MM.1S (cell line): ENCODE data around the gene NBPF11.
"Not testable (repeated sequence)": the region's sequence is repeated elsewhere in the genome, so short reads cannot be mapped to it uniquely, and the experiment has no call there.

ENCODE experiments used
- DNase-seq: peaks from one replicate; pipeline ENCODE4 v3.0.0-alpha.2; 2015
- H2AFZ ChIP-seq: fragments of 300-600 bp; sonication (generic); 2 replicates; pipeline ENCODE4 v1.6.0; 2016; ENCODE audit warnings: antibody characterized with exemption, low read length
- H3F3A ChIP-seq: fragments of 300-600 bp; sonication (generic); 2 replicates; pipeline ENCODE4 v1.6.1; 2016; ENCODE audit warnings: mild to moderate bottlenecking, antibody characterized with exemption, low read length, moderate library complexity, mixed read lengths; ENCODE audit not compliant: insufficient read depth
- H3K27ac ChIP-seq: fragments of 300-600 bp; sonication (generic); 2 replicates; pipeline ENCODE4 v1.5.1; 2016; ENCODE audit warnings: mild to moderate bottlenecking, low read length
- H3K27me3 ChIP-seq: fragments of 300-600 bp; sonication (generic); replicated peaks from 2 replicates; pipeline ENCODE4 v1.6.0; 2016; ENCODE audit warnings: low read length; ENCODE audit not compliant: insufficient read depth
- H3K36me3 ChIP-seq: fragments of 300-600 bp; sonication (generic); replicated peaks from 2 replicates; pipeline ENCODE4 v1.6.1; 2016; ENCODE audit warnings: mild to moderate bottlenecking, low read length, mixed read lengths; ENCODE audit not compliant: insufficient read depth
- H3K4me1 ChIP-seq: fragments of 300-600 bp; sonication (generic); 2 replicates; pipeline ENCODE4 v1.6.1; 2016; ENCODE audit warnings: low read length, mixed read lengths
- H3K4me2 ChIP-seq: fragments of 300-600 bp; sonication (generic); 2 replicates; pipeline ENCODE4 v1.6.0; 2016; ENCODE audit warnings: low read depth, low read length
- H3K4me3 ChIP-seq: fragments of 300-600 bp; sonication (generic); 2 replicates; pipeline ENCODE4 v1.5.1; 2016; ENCODE audit warnings: low read length, mixed read lengths
- H3K79me2 ChIP-seq: fragments of 300-600 bp; sonication (generic); 2 replicates; pipeline ENCODE4 v1.6.1; 2016; ENCODE audit warnings: mixed run types, low read length, mixed read lengths
- H3K9ac ChIP-seq: fragments of 300-600 bp; sonication (generic); 2 replicates; pipeline ENCODE4 v1.6.1; 2016; ENCODE audit warnings: low read length, mixed read lengths
- H3K9me2 ChIP-seq: fragments of 300-600 bp; sonication (generic); replicated peaks from 2 replicates; pipeline ENCODE4 v1.6.1; 2016; ENCODE audit warnings: mild to moderate bottlenecking, low read length, mixed read lengths; ENCODE audit not compliant: insufficient read depth
- H3K9me3 ChIP-seq: fragments of 300-600 bp; sonication (generic); replicated peaks from 2 replicates; pipeline ENCODE4 v1.6.1; 2016; ENCODE audit warnings: mild to moderate bottlenecking, low read length, mixed read lengths; ENCODE audit not compliant: insufficient read depth
- H4K20me1 ChIP-seq: fragments of 300-600 bp; sonication (generic); 2 replicates; pipeline ENCODE4 v1.6.1; 2016; ENCODE audit warnings: mild to moderate bottlenecking, low read length, moderate library complexity, mixed read lengths; ENCODE audit not compliant: insufficient read depth
- CTCF ChIP-seq: fragments of 300-600 bp; sonication (generic); IDR thresholded peaks from 2 replicates; pipeline ENCODE4 v1.5.1; 2016; ENCODE audit warnings: antibody characterized with exemption, low read length, mixed read lengths
- EZH2 ChIP-seq: fragments of 300-600 bp; sonication (generic); optimal IDR thresholded peaks from 2 replicates; pipeline ENCODE3; 2017; ENCODE audit warnings: low read depth, mild to moderate bottlenecking, antibody characterized with exemption, low read length, mixed read lengths
- EZH2phosphoT487 ChIP-seq: fragments of 300-600 bp; sonication (generic); IDR thresholded peaks from 2 replicates; pipeline ENCODE4 v1.6.1; 2018; ENCODE audit warnings: antibody characterized with exemption, low read length

The NBPF11 gene

GRCh38 chr1:148158341-148159003, 6.4 kb upstream of the NBPF11 start:
- Histone ChIP-seq H3K27ac (no peak overlapping the region), H2AFZ (no peak overlapping the region), H3K4me2 (no peak overlapping the region), H3F3A (no peaks in the 10 kb centered on the region), H3K4me1 (no peaks in the 10 kb centered on the region), H3K27me3 (peaks cover 9% of the 10 kb centered on the region), H3K9ac (no peak overlapping the region), H3K9me2 (no peaks in the 10 kb centered on the region), H3K36me3 (no peaks in the 10 kb centered on the region), H3K4me3 (no peak overlapping the region), H3K79me2 (no peaks in the 10 kb centered on the region), H3K9me3 (no peaks in the 10 kb centered on the region), H4K20me1 (no peaks in the 10 kb centered on the region)
- TF ChIP-seq EZH2 (no peak), CTCF (no peak), EZH2phosphoT487 (no peak)
- DNase-seq: no peak

- not testable (repeated sequence) for H3K9ac ChIP-seq, H2AFZ ChIP-seq, H3K9me3 ChIP-seq, H3K36me3 ChIP-seq, H3K9me2 ChIP-seq, H4K20me1 ChIP-seq, H3K4me1 ChIP-seq, H3K27me3 ChIP-seq, H3K4me2 ChIP-seq, H3K79me2 ChIP-seq, H3K27ac ChIP-seq, H3K4me3 ChIP-seq, H3F3A ChIP-seq, DNase-seq
Measured at GRCh38 chr1:148157803-148158202, 5.7 kb upstream of the NBPF11 start.

GRCh38 chr1:148155494-148156275, 3.6 kb upstream of the NBPF11 start:
- not testable (repeated sequence) for H3K27ac ChIP-seq, H2AFZ ChIP-seq, H3K9ac ChIP-seq, H3K9me2 ChIP-seq, H3K4me1 ChIP-seq, H4K20me1 ChIP-seq, H3K27me3 ChIP-seq, H3K36me3 ChIP-seq, H3F3A ChIP-seq, H3K79me2 ChIP-seq, H3K9me3 ChIP-seq
- Histone ChIP-seq H3K4me2 (peak overlapping the region; percentile 12; the same call in 1 of the 2 replicates), H3K4me3 (peak overlapping the region; percentile 17; the same call in 1 of the 2 replicates)
- DNase-seq: peak; percentile 24

- not testable (repeated sequence) for H3K36me3 ChIP-seq, H3K4me2 ChIP-seq, H3K9me3 ChIP-seq, H3K27ac ChIP-seq, DNase-seq, H3K4me3 ChIP-seq, H2AFZ ChIP-seq, H3K27me3 ChIP-seq, H3K9me2 ChIP-seq, H3K4me1 ChIP-seq, H3K9ac ChIP-seq, H4K20me1 ChIP-seq, H3F3A ChIP-seq
- H3K79me2 ChIP-seq: peaks cover 14% of the 10 kb centered on the region
Measured at GRCh38 chr1:148152795-148153194, 714 bp upstream of the NBPF11 start.

- Histone ChIP-seq H3K27ac (peak overlapping the region; percentile 64; the same call in 1 of the 2 replicates), H3K4me3 (peak overlapping the region; percentile 71), H3K9ac (peak overlapping the region; percentile 70), H3K79me2 (peaks cover 14% of the 10 kb centered on the region), H2AFZ (peak overlapping the region; percentile 75), H3K4me2 (peak overlapping the region; percentile 75)
- H3K4me1 ChIP-seq, H3K9me3 ChIP-seq, H3K36me3 ChIP-seq, H3K9me2 ChIP-seq, H4K20me1 ChIP-seq, H3F3A ChIP-seq, H3K27me3 ChIP-seq: not testable (repeated sequence)
- DNase-seq: peak; percentile 67
Measured at GRCh38 chr1:148151371-148151819, 686 bp downstream of the NBPF11 start.

- DNase-seq: peak; percentile 12
- not testable (repeated sequence) for H4K20me1 ChIP-seq, H3F3A ChIP-seq, H3K27me3 ChIP-seq, H3K4me1 ChIP-seq, H3K9me2 ChIP-seq, H3K36me3 ChIP-seq, H3K9me3 ChIP-seq, H3K27ac ChIP-seq
- Histone ChIP-seq H2AFZ (peak overlapping the region; percentile 75; the same call in 1 of the 2 replicates), H3K79me2 (peaks cover 14% of the 10 kb centered on the region), H3K4me3 (peak overlapping the region; percentile 71), H3K4me2 (peak overlapping the region; percentile 75), H3K9ac (peak overlapping the region; percentile 70; the same call in 1 of the 2 replicates)
Measured at GRCh38 chr1:148150945-148151344, 1.1 kb downstream of the NBPF11 start.

GRCh38 chr1:148150014-148150413, 2.1 kb downstream of the NBPF11 start:
- not testable (repeated sequence) for H3K9ac ChIP-seq, H3K36me3 ChIP-seq, H3K27ac ChIP-seq, H3K4me1 ChIP-seq, H4K20me1 ChIP-seq, H3K27me3 ChIP-seq, DNase-seq, H3K4me2 ChIP-seq, H3F3A ChIP-seq, H3K9me3 ChIP-seq, H3K9me2 ChIP-seq, H2AFZ ChIP-seq, H3K4me3 ChIP-seq
- H3K79me2 ChIP-seq: peaks cover 14% of the 10 kb centered on the region
